Liver (tissue), 3 donors: Measurements from ENCODE around the gene NCK2.

Experiments
- EGR1 ChIP-seq, 2 donors: IDR thresholded peaks; 2 replicates each; pipeline ENCODE4 v1.6.1; 2016 to 2018; ENCODE audit warnings: antibody characterized with exemption in 2 of 2, low read depth in 2 of 2
- TF ChIP-seq, protein P1 (sequence below): fragments of 150-350 bp; IDR thresholded peaks from 2 replicates; pipeline ENCODE4 v1.5.1; 2017; ENCODE audit warnings: improper control_type of control experiment, low read depth, low read length; ENCODE audit not compliant: missing input control
- TF ChIP-seq, protein P2 (sequence below): IDR thresholded peaks from 2 replicates; pipeline ENCODE4 v1.6.1; 2016; ENCODE audit warnings: antibody characterized with exemption, mild to moderate bottlenecking
- donor health status: healthy.
- donor health status: healthy.

DNA sequence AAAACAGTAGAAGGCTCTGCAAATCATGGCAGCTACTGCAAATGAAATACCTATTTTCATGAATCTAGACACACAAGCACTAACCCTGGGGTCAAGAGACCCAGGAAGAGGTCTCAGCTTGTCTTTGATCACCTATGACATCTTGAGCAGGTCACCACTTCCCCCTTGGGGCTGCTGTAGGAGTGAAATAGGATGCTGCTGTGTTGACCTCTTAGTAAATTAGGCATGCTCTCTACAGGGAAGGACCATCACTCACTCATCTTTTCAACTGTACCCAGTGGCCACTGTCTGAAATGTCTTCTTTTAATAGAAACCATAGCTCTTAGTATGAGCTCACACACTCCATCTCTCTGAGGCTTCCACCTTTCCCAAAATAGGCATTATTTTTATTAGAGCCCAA is 83.8 kb downstream of the NCK2 start:
- TF ChIP-seq, protein P1, sequence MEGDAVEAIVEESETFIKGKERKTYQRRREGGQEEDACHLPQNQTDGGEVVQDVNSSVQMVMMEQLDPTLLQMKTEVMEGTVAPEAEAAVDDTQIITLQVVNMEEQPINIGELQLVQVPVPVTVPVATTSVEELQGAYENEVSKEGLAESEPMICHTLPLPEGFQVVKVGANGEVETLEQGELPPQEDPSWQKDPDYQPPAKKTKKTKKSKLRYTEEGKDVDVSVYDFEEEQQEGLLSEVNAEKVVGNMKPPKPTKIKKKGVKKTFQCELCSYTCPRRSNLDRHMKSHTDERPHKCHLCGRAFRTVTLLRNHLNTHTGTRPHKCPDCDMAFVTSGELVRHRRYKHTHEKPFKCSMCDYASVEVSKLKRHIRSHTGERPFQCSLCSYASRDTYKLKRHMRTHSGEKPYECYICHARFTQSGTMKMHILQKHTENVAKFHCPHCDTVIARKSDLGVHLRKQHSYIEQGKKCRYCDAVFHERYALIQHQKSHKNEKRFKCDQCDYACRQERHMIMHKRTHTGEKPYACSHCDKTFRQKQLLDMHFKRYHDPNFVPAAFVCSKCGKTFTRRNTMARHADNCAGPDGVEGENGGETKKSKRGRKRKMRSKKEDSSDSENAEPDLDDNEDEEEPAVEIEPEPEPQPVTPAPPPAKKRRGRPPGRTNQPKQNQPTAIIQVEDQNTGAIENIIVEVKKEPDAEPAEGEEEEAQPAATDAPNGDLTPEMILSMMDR, result no peak
- no peak for TF ChIP-seq EGR1 (IDR thresholded peaks at IDR 0.05; ENCODE audit: low read depth in 2 of 2)
- TF ChIP-seq, protein P2, sequence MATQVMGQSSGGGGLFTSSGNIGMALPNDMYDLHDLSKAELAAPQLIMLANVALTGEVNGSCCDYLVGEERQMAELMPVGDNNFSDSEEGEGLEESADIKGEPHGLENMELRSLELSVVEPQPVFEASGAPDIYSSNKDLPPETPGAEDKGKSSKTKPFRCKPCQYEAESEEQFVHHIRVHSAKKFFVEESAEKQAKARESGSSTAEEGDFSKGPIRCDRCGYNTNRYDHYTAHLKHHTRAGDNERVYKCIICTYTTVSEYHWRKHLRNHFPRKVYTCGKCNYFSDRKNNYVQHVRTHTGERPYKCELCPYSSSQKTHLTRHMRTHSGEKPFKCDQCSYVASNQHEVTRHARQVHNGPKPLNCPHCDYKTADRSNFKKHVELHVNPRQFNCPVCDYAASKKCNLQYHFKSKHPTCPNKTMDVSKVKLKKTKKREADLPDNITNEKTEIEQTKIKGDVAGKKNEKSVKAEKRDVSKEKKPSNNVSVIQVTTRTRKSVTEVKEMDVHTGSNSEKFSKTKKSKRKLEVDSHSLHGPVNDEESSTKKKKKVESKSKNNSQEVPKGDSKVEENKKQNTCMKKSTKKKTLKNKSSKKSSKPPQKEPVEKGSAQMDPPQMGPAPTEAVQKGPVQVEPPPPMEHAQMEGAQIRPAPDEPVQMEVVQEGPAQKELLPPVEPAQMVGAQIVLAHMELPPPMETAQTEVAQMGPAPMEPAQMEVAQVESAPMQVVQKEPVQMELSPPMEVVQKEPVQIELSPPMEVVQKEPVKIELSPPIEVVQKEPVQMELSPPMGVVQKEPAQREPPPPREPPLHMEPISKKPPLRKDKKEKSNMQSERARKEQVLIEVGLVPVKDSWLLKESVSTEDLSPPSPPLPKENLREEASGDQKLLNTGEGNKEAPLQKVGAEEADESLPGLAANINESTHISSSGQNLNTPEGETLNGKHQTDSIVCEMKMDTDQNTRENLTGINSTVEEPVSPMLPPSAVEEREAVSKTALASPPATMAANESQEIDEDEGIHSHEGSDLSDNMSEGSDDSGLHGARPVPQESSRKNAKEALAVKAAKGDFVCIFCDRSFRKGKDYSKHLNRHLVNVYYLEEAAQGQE, result no peak
